HL-60/S4 treated with retinoic acid at 250 ng/mL for 4 days and 3 days (cell line): Measurements from ENCODE around the gene TMEM14C.
"Not testable (repeated sequence)": the region's sequence is repeated elsewhere in the genome, so short reads cannot be mapped to it uniquely, and the experiment has no call there.

Experiments used
- in situ Hi-C: fragments of 300-500 bp; cut with MboI; formaldehyde crosslinking; loops from 2 replicates; pipeline ENCODE4 v1.7.0; 2022; ENCODE audit warnings: low sequenced_read_pairs

The TMEM14C gene

GRCh38 chr6:10720960-10721849 lies 1.7 kb upstream of the TMEM14C start:
- in situ Hi-C loops, result loop anchor here (5.0 kb wide), 1 partner anchor 41 kb away; no protein-coding TSS in a partner anchor

- in situ Hi-C loops, result loop anchor here (5.0 kb wide), 1 partner anchor 40 kb away; no protein-coding TSS in a partner anchor
These were observed 860 bp upstream of the TMEM14C start for GRCh38 chr6:10721850-10722569.

- in situ Hi-C loops, result loop anchor here (5.0 kb wide), 1 partner anchor 40 kb away; no protein-coding TSS in a partner anchor
These were observed 375 bp upstream of the TMEM14C start for GRCh38 chr6:10722570-10722819.

- in situ Hi-C loops, result loop anchor here (5.0 kb wide), 1 partner anchor 39 kb away; no protein-coding TSS in a partner anchor
These were observed 654 bp downstream of the TMEM14C start for GRCh38 chr6:10723567-10723881.

GRCh38 chr6:10725044-10725443 lies 2.2 kb downstream of the TMEM14C start:
- in situ Hi-C loops, result no loop called here

- in situ Hi-C loops, result no loop called here
These were observed 2.8 kb downstream of the TMEM14C start for GRCh38 chr6:10725716-10726115.

- in situ Hi-C loops, result no loop called here
These were observed 7.4 kb downstream of the TMEM14C start for GRCh38 chr6:10730254-10730653.

GRCh38 chr6:10733151-10733715 lies 10.4 kb downstream of the TMEM14C start:
- in situ Hi-C loops, result no loop called here

- in situ Hi-C loops, result no loop called here
These were observed 11.0 kb downstream of the TMEM14C start for GRCh38 chr6:10733863-10734262.

- in situ Hi-C loops, result no loop called here
These were observed 13.9 kb downstream of the TMEM14C start for GRCh38 chr6:10736731-10737130.

- in situ Hi-C loops, result no loop called here
These were observed 17.2 kb downstream of the TMEM14C start for GRCh38 chr6:10740061-10740460.

GRCh38 chr6:10741643-10742042 lies 18.8 kb downstream of the TMEM14C start:
- in situ Hi-C loops, result not testable (repeated sequence)

GRCh38 chr6:10742251-10742650 lies 19.4 kb downstream of the TMEM14C start:
- in situ Hi-C loops, result no loop called here

- in situ Hi-C loops, result no loop called here
These were observed 20.6 kb downstream of the TMEM14C start for GRCh38 chr6:10743515-10743914.

- in situ Hi-C loops, result no loop called here
These were observed 22.2 kb downstream of the TMEM14C start for GRCh38 chr6:10745116-10745515.

GRCh38 chr6:10746915-10747250 lies 24.0 kb downstream of the TMEM14C start:
- in situ Hi-C loops, result no loop called here

- in situ Hi-C loops, result no loop called here
These were observed 24.5 kb downstream of the TMEM14C start, which contains the start of gene TMEM14B for GRCh38 chr6:10747251-10747972. Gene TMEM14B, plus strand, starts transcription at chr6:10747805. Its CDS starts 1,441 bp downstream, at chr6:10749246.

GRCh38 chr6:10749734-10750133 lies 26.9 kb downstream of the TMEM14C start:
- in situ Hi-C loops, result no loop called here

- in situ Hi-C loops, result not testable (repeated sequence)
These were observed 27.7 kb downstream of the TMEM14C start for GRCh38 chr6:10750568-10750967.

GRCh38 chr6:10751757-10752156 lies 28.9 kb downstream of the TMEM14C start:
- in situ Hi-C loops, result not testable (repeated sequence)

GRCh38 chr6:10756085-10756484 lies 33.2 kb downstream of the TMEM14C start:
- in situ Hi-C loops, result no loop called here
